ENCODE data around the gene FBXL20.
"Not testable (repeated sequence)": the region's sequence is repeated elsewhere in the genome, so short reads cannot be mapped to it uniquely, and the experiment has no call there.

The FBXL20 gene, protein sequence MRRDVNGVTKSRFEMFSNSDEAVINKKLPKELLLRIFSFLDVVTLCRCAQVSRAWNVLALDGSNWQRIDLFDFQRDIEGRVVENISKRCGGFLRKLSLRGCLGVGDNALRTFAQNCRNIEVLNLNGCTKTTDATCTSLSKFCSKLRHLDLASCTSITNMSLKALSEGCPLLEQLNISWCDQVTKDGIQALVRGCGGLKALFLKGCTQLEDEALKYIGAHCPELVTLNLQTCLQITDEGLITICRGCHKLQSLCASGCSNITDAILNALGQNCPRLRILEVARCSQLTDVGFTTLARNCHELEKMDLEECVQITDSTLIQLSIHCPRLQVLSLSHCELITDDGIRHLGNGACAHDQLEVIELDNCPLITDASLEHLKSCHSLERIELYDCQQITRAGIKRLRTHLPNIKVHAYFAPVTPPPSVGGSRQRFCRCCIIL

GRCh38 chr17:39401412-39402243 is at the start of gene FBXL20:
Gene FBXL20 (minus strand): TSS chr17:39401626. CDS start chr17:39401402, 224 bp downstream.
- Histone ChIP-seq H3K4me3 (ENCODE audit: low read length) (peak within 1 kb of the TSS; percentile 90), H3K27ac (ENCODE audit: low read length) (no peak within 1 kb of the TSS), H3K36me3 (ENCODE audit: control insufficient read depth, low read depth, low read length) (peaks cover under 1% of the 10 kb centered on the region), H3K9ac (ENCODE audit: low read length) (peak within 1 kb of the TSS; percentile 83), H3K4me1 (ENCODE audit: control insufficient read depth, low read depth, low read length) (no peaks in the 10 kb centered on the region), H3K27me3 (ENCODE audit: control insufficient read depth, insufficient read depth, low read length) (peaks cover 11% of the 10 kb centered on the region), H3K9me3 (ENCODE audit: control insufficient read depth, low read depth, low read length) (no peaks in the 10 kb centered on the region)

DNA sequence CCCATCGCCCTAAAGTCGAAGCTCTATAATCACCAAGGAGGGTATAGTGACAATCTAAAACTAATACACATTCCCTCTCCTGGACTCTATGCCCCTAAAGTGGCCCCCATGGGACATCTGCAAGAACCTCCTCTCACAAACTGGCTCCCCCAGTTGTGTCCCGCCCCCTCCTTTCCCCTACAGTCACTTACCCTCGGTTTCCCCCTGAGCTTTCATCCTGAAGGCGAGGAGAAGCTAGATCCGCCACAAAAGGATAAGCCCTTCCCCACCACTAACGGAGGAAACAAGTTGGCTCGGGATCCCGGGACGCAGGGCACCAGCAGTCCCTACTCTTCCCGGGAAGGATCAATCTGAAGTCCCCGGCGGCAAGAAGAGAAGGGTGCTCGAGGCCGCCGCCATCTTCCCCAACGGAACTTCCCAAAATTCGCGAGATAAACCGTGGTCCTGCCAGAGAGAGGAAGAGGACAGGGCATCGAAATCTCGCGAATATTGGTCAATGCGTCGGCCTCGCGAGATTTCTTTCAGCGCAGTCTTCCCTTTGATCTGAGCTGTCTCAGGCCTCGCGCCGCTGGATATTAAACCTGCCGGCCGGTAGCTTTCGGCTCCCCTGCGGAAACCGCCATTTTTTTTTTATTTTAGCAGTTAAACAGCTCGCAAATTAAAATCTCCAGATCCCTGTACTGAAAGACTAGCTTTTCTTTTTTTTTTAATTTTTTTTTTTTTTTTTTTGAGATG is 49.6 kb upstream of the FBXL20 start, which contains the start of gene MED1:
Gene MED1, minus strand, starts transcription at position 417 of the 735 bp plus-strand sequence. Its CDS starts 201 bp downstream, at position 216.
- H3K9ac ChIP-seq (ENCODE audit: low read length): peak within 1 kb of the TSS; percentile 100
- peaks cover 11% of the 10 kb centered on the region for H3K36me3 ChIP-seq (ENCODE audit: control insufficient read depth, low read depth, low read length)
- peak within 1 kb of the TSS; percentile 98 for H3K4me3 ChIP-seq (ENCODE audit: low read length)
- no peaks in the 10 kb centered on the region for H3K27me3 ChIP-seq (ENCODE audit: control insufficient read depth, insufficient read depth, low read length)
- peak within 1 kb of the TSS; percentile 99 for H3K27ac ChIP-seq (ENCODE audit: low read length)
- peaks cover 3% of the 10 kb centered on the region for H3K4me1 ChIP-seq (ENCODE audit: control insufficient read depth, low read depth, low read length)
- H3K9me3 ChIP-seq (ENCODE audit: control insufficient read depth, low read depth, low read length): no peaks in the 10 kb centered on the region

DNA sequence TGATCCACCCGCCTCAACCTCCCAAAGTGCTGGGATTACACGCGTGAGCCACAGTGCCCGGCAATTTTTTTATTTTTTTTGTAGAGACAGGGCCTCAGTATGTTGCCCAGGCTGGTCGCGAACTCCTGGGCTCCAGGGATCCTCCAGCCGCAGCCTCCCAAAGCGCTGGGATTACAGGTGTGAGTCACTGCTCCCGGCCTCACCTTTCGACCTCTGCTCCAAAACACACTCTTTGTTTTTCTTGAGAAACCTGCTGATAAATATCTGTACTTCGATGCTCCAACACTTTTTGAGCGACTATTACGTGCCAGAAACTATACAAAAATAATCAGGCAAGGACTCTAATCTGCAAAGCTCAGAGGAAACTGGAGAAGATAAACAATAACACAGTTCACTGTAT is 48.6 kb upstream of the FBXL20 start:
- Histone ChIP-seq H3K4me3 (ENCODE audit: low read length) (peak overlapping the region; percentile 98), H3K27me3 (ENCODE audit: control insufficient read depth, insufficient read depth, low read length) (no peaks in the 10 kb centered on the region)

DNA sequence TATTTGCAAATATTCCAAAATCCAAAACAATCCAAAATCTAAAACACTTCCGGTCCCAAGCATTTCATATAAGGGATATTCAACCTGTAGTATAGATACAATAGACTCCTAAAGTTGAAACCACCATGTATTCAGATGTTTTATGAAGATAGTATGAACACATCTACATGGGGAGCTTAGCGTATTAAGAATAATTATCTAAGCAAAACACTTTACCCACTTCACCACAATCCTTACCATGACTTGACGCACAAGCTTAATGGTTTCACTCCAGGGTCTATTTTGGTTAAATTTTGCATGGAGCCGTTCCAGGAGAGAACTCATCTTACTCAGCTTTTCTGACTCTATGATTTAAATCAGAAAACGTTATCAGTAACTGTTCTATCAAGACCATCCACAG is 46.1 kb upstream of the FBXL20 start:
- Histone ChIP-seq H3K9me3 (ENCODE audit: control insufficient read depth, low read depth, low read length) (no peaks in the 10 kb centered on the region), H3K9ac (ENCODE audit: low read length) (no peak overlapping the region), H3K36me3 (ENCODE audit: control insufficient read depth, low read depth, low read length) (peaks cover 37% of the 10 kb centered on the region), H3K4me3 (ENCODE audit: low read length) (no peak overlapping the region), H3K27me3 (ENCODE audit: control insufficient read depth, insufficient read depth, low read length) (no peaks in the 10 kb centered on the region), H3K27ac (ENCODE audit: low read length) (no peak overlapping the region), H3K4me1 (ENCODE audit: control insufficient read depth, low read depth, low read length) (peaks cover 3% of the 10 kb centered on the region)

More for the DNA sequence above, 48.6 kb upstream of the FBXL20 start:
- H3K9me3 ChIP-seq (ENCODE audit: control insufficient read depth, low read depth, low read length): no peaks in the 10 kb centered on the region
- peak overlapping the region; percentile 99 for H3K27ac ChIP-seq (ENCODE audit: low read length)
- peaks cover 3% of the 10 kb centered on the region for H3K4me1 ChIP-seq (ENCODE audit: control insufficient read depth, low read depth, low read length)
- H3K9ac ChIP-seq (ENCODE audit: low read length): peak overlapping the region; percentile 100
- peaks cover 19% of the 10 kb centered on the region for H3K36me3 ChIP-seq (ENCODE audit: control insufficient read depth, low read depth, low read length)

DNA sequence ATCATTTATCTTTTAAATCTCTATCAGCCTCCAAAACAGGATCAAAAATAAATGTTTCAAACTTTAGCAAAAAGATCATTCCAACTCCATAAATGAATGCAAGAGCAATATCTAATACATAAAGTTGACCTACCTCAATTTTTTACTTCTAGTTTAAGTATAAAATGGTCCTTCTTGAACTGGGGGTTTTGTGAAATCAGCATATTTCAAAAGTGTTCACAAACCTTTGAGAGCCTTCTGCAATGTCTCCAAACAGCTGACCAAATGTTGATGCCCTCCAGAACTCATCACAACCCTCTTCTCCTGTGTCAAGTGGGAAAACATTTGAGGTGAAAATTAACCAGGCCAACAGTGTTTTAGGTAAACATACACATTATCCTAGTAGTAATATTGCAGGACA is 41.9 kb upstream of the FBXL20 start:
- Histone ChIP-seq H3K27me3 (ENCODE audit: control insufficient read depth, insufficient read depth, low read length) (no peaks in the 10 kb centered on the region), H3K4me1 (ENCODE audit: control insufficient read depth, low read depth, low read length) (no peaks in the 10 kb centered on the region), H3K4me3 (ENCODE audit: low read length) (no peak overlapping the region), H3K9ac (ENCODE audit: low read length) (no peak overlapping the region), H3K36me3 (ENCODE audit: control insufficient read depth, low read depth, low read length) (peaks cover 72% of the 10 kb centered on the region), H3K27ac (ENCODE audit: low read length) (no peak overlapping the region), H3K9me3 (ENCODE audit: control insufficient read depth, low read depth, low read length) (no peaks in the 10 kb centered on the region)

- H3K36me3 ChIP-seq (ENCODE audit: control insufficient read depth, low read depth, low read length): peaks cover 75% of the 10 kb centered on the region
- not testable (repeated sequence) for H3K4me1 ChIP-seq (ENCODE audit: control insufficient read depth, low read depth, low read length); H3K9me3 ChIP-seq (ENCODE audit: control insufficient read depth, low read depth, low read length); H3K4me3 ChIP-seq (ENCODE audit: low read length); H3K27ac ChIP-seq (ENCODE audit: low read length); H3K27me3 ChIP-seq (ENCODE audit: control insufficient read depth, insufficient read depth, low read length); H3K9ac ChIP-seq (ENCODE audit: low read length)
Observed at GRCh38 chr17:39439868-39440267, 38.4 kb upstream of the FBXL20 start.

DNA sequence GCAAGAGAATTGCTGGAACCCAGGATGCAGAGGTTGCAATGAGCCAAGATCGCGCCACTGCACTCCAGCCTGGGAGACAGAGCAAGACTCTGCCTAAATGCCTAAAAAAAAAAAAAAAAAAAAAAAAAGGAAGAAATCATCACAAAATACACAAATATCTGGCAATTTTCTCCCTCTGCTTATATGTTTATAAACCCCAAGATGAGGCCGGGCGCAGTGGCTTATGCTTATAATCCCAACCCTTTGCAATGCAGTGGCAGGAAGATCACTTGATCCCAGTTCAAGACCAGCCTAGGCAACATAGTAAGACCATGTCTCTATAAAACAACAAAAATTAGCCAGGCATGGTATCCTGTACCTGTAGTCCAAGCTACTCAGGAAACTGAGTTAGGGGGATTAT is 28.2 kb upstream of the FBXL20 start:
- Histone ChIP-seq H3K9ac (ENCODE audit: low read length) (no peak overlapping the region), H3K27ac (ENCODE audit: low read length) (no peak overlapping the region), H3K27me3 (ENCODE audit: control insufficient read depth, insufficient read depth, low read length) (no peaks in the 10 kb centered on the region), H3K9me3 (ENCODE audit: control insufficient read depth, low read depth, low read length) (no peaks in the 10 kb centered on the region), H3K36me3 (ENCODE audit: control insufficient read depth, low read depth, low read length) (peaks cover 74% of the 10 kb centered on the region), H3K4me3 (ENCODE audit: low read length) (no peak overlapping the region), H3K4me1 (ENCODE audit: control insufficient read depth, low read depth, low read length) (no peaks in the 10 kb centered on the region)

DNA sequence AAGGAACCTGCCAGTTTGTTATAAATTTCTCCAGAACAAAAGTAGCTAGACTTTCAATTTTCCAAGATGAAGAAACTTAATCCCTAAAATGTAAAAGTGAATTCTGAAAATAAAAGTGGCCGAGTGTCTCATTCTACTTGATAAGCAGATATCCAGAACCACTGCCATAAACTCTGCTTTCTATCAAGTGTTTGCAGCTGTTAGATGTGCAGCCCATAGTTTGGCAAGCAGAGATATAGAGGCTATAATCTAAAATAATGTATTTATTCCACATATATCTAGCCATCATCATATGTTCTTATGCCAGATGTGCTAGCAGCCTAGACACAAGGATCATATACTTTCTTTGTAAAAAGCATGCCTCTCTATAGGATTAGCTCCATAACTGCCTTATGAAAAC is 14.7 kb upstream of the FBXL20 start:
- Histone ChIP-seq H3K9ac (ENCODE audit: low read length) (no peak overlapping the region), H3K27ac (ENCODE audit: low read length) (no peak overlapping the region), H3K36me3 (ENCODE audit: control insufficient read depth, low read depth, low read length) (peaks cover 66% of the 10 kb centered on the region)

DNA sequence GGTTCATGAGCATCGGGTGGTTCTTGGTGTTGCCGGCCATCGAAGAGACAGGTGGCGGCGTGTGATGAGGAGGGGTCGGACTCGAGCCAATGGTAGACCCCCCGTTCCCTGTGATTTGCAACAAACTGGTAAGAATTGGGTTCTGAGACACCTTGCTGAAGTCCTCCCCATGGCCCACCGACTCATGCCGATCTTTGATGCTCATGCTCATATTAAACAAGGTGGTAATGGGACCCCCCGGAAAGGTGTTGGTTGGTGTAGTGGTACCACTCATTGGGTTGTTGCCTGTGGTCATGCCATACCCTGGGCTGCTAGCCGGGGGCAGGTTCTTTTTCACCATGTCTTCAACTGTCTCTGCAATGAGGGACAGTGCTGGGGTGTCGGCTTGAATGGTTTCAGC is 8.9 kb upstream of the FBXL20 start:
- no peak overlapping the region for H3K9ac ChIP-seq (ENCODE audit: low read length)
- peaks cover 72% of the 10 kb centered on the region for H3K36me3 ChIP-seq (ENCODE audit: control insufficient read depth, low read depth, low read length)
- H3K27me3 ChIP-seq (ENCODE audit: control insufficient read depth, insufficient read depth, low read length): no peaks in the 10 kb centered on the region
- H3K27ac ChIP-seq (ENCODE audit: low read length): no peak overlapping the region
- no peaks in the 10 kb centered on the region for H3K4me1 ChIP-seq (ENCODE audit: control insufficient read depth, low read depth, low read length)
- no peak overlapping the region for H3K4me3 ChIP-seq (ENCODE audit: low read length)
- no peaks in the 10 kb centered on the region for H3K9me3 ChIP-seq (ENCODE audit: control insufficient read depth, low read depth, low read length)

More for the DNA sequence above, 14.7 kb upstream of the FBXL20 start:
- H3K27me3 ChIP-seq (ENCODE audit: control insufficient read depth, insufficient read depth, low read length): no peaks in the 10 kb centered on the region
- H3K9me3 ChIP-seq (ENCODE audit: control insufficient read depth, low read depth, low read length): no peaks in the 10 kb centered on the region
- no peaks in the 10 kb centered on the region for H3K4me1 ChIP-seq (ENCODE audit: control insufficient read depth, low read depth, low read length)
- H3K4me3 ChIP-seq (ENCODE audit: low read length): no peak overlapping the region

DNA sequence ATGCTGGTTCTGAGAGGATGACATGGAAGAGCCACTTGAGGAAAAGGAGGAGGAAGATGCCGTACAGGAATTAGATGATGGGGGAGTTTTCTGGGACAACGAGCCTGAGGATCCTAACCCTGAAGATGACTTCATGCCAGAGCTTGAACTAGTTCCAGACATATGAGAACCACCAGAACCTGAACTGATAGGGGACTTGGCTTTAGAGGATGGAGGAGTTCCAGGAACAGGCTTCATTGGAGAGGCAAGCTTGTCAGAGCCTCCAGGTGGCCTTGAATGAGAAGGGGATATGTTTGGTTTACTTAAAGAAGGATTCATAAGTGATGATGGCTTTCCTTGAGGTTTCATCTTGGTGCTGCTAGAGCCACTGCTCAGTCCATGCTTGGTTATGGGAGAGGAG is 6.9 kb upstream of the FBXL20 start:
- H3K36me3 ChIP-seq (ENCODE audit: control insufficient read depth, low read depth, low read length): peaks cover 56% of the 10 kb centered on the region

DNA sequence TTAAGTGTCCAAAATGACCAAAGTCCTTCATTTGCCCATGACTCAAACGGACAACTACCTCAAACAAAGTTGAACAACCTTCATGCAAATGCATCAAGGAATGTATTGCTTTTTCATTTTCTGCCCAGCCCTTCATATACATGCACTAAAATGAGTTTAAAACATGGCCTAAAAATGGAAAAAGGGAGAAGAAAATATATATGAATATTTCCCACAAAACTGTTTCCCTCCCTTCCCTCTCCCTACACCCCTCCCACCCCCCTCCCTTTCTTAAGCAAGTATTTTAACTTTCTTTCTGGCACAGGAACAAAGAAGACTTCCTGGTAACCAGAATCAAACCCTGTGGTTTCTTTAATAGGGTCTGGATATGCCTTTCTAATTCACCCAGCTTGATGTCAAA is 5.5 kb upstream of the FBXL20 start:
- H3K4me1 ChIP-seq (ENCODE audit: control insufficient read depth, low read depth, low read length): no peaks in the 10 kb centered on the region
- no peak overlapping the region for H3K9ac ChIP-seq (ENCODE audit: low read length)
- no peaks in the 10 kb centered on the region for H3K9me3 ChIP-seq (ENCODE audit: control insufficient read depth, low read depth, low read length)
- H3K27ac ChIP-seq (ENCODE audit: low read length): no peak overlapping the region
- H3K27me3 ChIP-seq (ENCODE audit: control insufficient read depth, insufficient read depth, low read length): no peaks in the 10 kb centered on the region
- H3K36me3 ChIP-seq (ENCODE audit: control insufficient read depth, low read depth, low read length): peaks cover 50% of the 10 kb centered on the region
- no peak overlapping the region for H3K4me3 ChIP-seq (ENCODE audit: low read length)

More for the DNA sequence above, 6.9 kb upstream of the FBXL20 start:
- no peak overlapping the region for H3K4me3 ChIP-seq (ENCODE audit: low read length)
- H3K27me3 ChIP-seq (ENCODE audit: control insufficient read depth, insufficient read depth, low read length): no peaks in the 10 kb centered on the region
- H3K27ac ChIP-seq (ENCODE audit: low read length): no peak overlapping the region
- no peak overlapping the region for H3K9ac ChIP-seq (ENCODE audit: low read length)
- no peaks in the 10 kb centered on the region for H3K4me1 ChIP-seq (ENCODE audit: control insufficient read depth, low read depth, low read length)
- H3K9me3 ChIP-seq (ENCODE audit: control insufficient read depth, low read depth, low read length): no peaks in the 10 kb centered on the region

Data from iPS-18a (cell line).